Umbilical cord (tissue), 2 donors: ENCODE results near the gene BCL7C. TPM values are rescaled to one million over a fixed set of nuclear protein-coding genes. Genes with fewer than 3 reads are reported as not detected.

Experiments
- DNase-seq: peaks from one replicate; pipeline ENCODE4 v3.0.0-alpha.2; 2015; ENCODE audit warnings: low spot score
- total RNA-seq: library from RNA; depleted of rRNA; stranded (reverse); fragments of >200 nt; gene quantifications from one replicate; pipeline ENCODE4 v1.2.3, GENCODE V29; 2014; ENCODE audit warnings: low replicate concordance; ENCODE audit not compliant: insufficient read depth

BCL7C gene
- total RNA-seq, 1 donor from 2014 or later = 27.0 TPM

GRCh38 chr16:30922960-30923535 lies 29.2 kb upstream of the BCL7C start:
- DNase-seq = peak; percentile 100

DNA sequence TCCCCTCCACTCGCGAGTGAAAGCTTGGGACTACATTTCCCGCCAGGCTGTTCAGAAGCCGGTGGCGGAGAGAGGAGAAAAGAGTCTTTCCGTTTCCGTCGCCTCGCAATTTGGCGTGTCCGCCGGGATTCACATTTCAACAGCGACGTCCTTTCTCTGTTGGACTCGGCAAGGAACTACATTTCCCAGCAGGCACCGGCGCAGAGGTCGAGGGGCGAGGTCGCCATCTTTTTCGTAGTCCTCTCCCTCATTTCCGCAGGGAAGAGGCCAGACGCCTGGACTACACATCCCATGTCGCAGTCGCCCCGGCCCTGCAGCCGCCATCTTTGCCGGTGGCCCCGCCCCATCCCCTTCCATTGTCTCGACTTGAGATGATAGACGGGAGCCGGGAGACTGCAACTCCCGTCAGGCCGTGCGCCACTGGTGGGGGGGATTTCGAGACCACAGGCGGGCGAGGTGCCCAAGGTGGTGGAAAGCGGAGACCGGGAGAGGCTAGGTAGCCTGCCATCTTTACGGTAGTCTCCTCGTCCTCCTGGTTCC lies 28.6 kb upstream of the BCL7C start:
- DNase-seq = peak; percentile 100

DNA sequence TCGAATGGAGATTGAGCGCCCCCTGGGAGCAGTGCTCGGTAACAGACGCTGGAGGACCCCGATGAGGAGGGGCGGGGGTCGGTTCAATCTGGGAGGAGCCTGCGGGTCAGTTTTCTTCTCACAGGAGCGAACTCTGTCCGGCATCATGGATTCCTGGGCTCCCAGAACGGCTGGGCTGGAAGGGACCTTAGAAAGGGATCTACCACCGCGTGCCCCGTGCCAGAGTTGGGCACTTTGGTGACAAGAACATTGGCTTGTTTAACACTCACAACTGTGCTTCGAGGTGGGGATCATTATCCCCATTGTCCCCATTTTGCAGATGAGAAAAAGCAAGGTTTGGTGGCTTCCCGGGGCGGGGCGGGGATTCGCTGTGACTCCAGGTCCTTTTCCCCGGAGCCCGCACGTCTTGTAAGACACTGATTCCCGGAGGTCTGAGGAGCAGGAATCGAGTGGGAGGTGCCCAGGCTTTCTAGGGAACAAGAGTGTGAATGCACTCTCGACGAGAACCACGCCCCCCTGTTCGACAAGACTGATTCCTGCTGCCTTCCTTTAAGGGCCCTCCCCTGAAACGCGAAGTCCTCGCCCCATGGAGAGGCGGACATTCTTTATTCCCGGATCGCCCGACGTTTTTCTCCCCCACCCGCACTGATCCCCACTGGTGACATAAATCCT lies 28.0 kb upstream of the BCL7C start:
- peak; percentile 97 for DNase-seq

DNA sequence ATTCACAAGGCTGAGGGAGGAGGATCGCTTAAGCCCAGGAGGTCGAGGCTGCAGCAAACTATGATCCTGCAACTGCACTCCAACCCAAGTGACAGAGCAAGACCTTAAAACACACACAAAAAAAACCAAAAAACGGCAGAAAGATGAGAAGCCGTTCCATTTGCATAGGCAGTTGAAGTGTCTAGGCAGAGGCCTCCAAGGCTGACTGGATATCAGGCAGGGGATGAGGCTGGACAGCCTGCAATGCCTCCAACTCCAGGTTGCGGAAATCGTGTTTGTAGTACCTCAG lies 27.5 kb upstream of the BCL7C start:
- DNase-seq = no peak

GRCh38 chr16:30920891-30921290 lies 27.0 kb upstream of the BCL7C start:
- DNase-seq = no peak

GRCh38 chr16:30918614-30919013 lies 24.7 kb upstream of the BCL7C start:
- DNase-seq = no peak

DNA sequence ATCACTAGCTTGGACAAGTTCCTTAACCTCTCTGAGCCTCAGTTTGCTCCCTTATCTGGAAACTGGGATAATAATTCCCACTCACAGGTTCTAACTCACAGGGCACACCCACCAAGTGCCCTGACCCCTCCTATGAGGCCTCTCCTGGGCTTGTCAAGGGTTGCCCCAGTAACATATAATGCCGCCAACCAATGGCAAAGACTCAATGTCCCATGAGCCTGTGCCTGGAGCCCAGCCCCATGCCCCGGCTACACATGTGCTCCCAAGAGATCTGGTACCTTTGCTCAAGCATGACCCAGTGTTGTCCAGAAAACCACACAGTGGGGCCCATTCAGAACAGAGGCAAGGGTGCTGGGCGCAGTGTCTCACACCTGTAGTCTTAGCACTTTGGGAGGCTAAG lies 21.0 kb upstream of the BCL7C start:
- no peak for DNase-seq

DNA sequence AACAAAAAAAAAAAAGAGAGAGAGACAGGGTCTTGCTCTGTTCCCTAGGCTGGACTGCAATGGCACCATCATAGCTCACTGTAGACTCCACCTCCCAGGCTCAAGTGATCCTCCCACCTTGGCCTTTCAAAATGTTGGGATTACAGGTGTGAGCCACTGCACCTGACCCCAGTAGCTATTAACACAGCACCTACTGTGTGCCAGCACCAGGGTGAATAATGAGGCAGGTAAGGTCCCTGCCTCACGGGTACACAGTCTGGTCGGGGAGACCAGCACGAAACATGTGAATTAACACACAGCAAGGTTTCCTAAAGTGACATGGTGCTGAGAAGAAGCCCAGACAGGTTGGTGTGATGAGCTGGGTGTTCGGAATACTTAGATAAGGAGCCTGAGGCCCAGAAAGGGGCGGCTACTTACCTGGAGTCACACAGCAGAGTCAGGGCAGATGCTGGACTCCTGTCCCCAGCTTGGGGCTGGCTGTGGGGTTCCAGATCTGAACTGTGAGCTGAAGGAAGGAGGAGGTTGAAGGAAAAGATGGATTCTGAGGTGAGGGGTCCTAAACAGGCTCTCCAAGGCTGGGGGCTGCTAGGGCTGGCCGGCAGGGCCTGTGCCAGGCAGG lies 19.0 kb upstream of the BCL7C start:
- DNase-seq = no peak

- DNase-seq = no peak
Observed at GRCh38 chr16:30910427-30911029, 16.7 kb upstream of the BCL7C start.

- no peak for DNase-seq
Observed at GRCh38 chr16:30907064-30907463, 13.2 kb upstream of the BCL7C start.

DNA sequence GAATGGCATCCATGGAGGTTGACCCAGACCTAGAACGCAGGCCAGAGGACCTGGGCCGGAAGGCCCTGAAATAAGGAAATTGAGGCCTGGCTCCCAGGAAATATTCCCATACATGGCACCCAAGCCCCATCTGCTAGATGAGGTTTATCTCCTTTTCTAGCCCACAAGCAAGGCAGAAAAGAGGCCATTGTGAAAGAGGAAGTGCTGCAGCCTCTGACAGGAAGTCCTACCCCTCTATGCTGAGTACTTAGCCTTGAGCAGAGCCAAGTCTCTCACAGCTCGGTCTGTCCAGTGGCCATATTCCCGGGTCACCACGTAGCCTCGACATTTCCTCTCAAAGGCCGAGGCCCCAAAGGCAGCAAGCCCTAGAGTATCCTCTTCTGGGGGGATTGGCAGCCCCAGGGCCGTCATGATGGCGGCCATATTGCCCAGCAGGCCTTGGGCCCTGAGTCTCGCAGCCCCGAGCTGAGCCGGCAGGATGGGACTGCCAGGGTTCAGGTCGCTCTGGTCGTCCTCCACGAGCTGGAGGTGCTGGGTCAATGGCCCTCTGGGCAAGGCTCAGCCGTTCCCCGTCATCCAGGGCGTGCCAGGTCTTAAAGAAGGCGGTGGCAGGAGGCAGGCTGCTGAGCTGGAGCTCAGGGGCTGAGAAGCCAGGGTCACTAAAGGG lies 10.4 kb upstream of the BCL7C start:
- DNase-seq = no peak

GRCh38 chr16:30903596-30903995 lies 9.7 kb upstream of the BCL7C start:
- DNase-seq = peak; percentile 55

DNA sequence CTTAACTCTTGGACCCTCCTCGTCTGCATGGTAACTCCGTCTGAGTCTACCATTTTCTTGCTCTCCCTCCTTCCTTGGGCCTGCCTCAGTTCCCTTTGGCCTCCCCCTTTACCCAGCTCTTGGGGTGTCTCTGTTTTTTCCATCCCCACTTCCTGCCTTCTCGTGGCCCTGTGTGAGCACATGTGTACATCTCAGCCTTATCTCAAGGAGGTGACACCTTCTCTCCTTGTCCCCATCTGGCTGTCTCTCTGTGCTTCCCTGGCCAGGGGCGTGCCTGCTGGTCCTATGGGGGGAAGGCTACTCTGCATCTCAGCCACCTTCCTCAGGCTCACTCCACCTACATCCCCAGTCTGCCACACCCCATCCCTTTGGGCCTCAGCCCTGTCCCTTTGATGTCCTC lies 9.1 kb upstream of the BCL7C start:
- no peak for DNase-seq

DNA sequence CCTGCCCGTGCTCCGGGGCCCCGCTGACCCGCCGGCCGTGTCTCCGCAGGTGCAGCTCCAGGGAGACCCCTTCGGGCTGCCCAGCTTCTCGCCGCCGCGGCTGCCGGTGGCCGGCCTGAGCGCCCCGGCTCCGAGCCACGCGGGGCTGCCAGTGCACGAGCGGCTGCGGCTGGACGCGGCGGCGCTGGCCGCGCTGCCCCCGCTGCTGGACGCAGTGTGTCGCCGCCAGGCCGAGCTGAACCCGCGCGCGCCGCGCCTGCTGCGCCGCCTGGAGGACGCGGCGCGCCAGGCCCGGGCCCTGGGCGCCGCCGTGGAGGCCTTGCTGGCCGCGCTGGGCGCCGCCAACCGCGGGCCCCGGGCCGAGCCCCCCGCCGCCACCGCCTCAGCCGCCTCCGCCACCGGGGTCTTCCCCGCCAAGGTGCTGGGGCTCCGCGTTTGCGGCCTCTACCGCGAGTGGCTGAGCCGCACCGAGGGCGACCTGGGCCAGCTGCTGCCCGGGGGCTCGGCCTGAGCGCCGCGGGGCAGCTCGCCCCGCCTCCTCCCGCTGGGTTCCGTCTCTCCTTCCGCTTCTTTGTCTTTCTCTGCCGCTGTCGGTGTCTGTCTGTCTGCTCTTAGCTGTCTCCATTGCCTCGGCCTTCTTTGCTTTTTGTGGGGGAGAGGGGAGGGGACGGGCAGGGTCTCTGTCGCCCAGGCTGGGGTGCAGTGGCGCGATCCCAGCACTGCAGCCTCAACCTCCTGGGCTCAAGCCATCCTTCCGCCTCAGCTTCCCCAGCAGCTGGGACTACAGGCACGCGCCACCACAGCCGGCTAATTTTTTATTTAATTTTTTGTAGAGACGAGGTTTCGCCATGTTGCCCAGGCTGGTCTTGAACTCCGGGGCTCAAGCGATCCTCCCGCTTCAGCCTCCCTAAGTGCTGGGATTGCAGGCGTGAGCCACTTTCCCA lies 8.4 kb upstream of the BCL7C start:
- DNase-seq = peak; percentile 64

- DNase-seq = no peak
Observed at GRCh38 chr16:30901201-30902028, 7.5 kb upstream of the BCL7C start.

GRCh38 chr16:30900588-30900987 lies 6.7 kb upstream of the BCL7C start:
- no peak for DNase-seq

DNA sequence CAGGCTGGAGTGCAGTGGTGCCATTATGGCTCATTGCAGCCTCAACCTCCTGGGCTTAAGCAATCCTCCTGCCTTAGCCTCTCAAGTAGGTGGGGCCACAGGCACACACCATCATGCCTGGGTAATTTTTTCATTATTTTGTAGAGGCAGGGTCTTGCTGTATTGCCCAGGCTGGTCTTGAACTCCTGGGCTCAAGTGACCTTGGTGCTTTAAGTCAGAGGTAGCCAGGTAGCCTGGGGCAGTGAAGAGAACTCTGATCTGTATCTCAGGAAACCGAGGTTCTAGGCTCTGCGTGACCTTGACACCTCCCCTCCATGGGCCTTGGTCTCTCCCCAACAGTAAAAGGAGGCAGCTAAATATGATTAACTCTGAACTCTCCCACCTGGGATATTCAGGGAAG lies 5.9 kb upstream of the BCL7C start:
- no peak for DNase-seq

GRCh38 chr16:30896889-30897733 lies 3.2 kb upstream of the BCL7C start:
- DNase-seq = peak; percentile 96

DNA sequence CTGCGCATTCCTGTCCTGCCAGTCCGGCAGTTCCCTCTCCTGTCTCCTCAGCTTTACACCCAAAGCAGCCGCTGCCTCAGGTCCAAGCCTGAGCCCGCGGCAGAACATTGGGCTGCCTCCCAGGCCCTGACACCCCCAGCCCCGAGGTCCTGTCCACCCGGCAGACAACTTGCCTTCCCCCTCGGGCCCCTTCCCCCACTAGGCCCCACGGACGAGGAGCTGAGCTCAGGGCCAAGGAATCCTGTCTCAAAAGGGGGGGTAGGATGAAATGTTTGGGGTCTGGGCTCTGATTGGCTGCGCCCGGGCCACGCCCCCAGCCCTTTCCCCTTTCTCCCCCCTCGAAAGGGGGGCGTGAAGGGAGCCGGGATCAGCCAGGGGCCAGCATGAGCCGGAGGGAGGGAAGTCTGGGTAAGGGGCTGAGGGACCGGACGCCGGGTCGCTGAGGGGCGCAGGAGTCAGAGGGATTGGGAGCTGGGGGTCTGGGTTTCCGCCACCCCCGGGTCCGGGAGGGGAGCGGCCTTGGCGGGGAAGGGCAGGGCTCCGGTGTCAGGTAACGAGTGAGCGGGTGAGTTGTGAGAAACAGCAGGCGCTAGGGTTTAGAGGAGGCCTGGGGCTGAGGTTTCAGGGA lies 2.5 kb upstream of the BCL7C start, which contains the start of gene CTF1:
Gene CTF1, plus strand, starts transcription at position 354 of the 628 bp plus-strand sequence. Its CDS starts 30 bp downstream, at position 384.
- peak; percentile 97 for DNase-seq
